Ishikawa (cell line): Measurements from ENCODE around the gene CCIN.

ENCODE experiments used
- CEBPB ChIP-seq: IDR thresholded peaks from 2 replicates; pipeline ENCODE4 v1.6.1; 2012
- CREB1 ChIP-seq: IDR thresholded peaks from 2 replicates; pipeline ENCODE4 v1.6.1; 2012; ENCODE audit warnings: low read depth
- EGR1 ChIP-seq: IDR thresholded peaks from 2 replicates; pipeline ENCODE4 v1.6.1; 2012
- EP300 ChIP-seq: IDR thresholded peaks from 2 replicates; pipeline ENCODE4 v1.6.1; 2012; ENCODE audit warnings: borderline replicate concordance
- FOXM1 ChIP-seq: IDR thresholded peaks from 2 replicates; pipeline ENCODE4 v1.6.1; 2012; ENCODE audit warnings: low read depth, borderline replicate concordance
- NFIC ChIP-seq: IDR thresholded peaks from 2 replicates; pipeline ENCODE4 v1.6.1; 2012
- RAD21 ChIP-seq: IDR thresholded peaks from 2 replicates; pipeline ENCODE4 v1.6.1; 2012; ENCODE audit warnings: low read depth
- TAF1 ChIP-seq: IDR thresholded peaks from 2 replicates; pipeline ENCODE4 v1.6.1; 2012; ENCODE audit warnings: low read depth, mild to moderate bottlenecking
- TCF12 ChIP-seq: IDR thresholded peaks from 2 replicates; pipeline ENCODE4 v1.6.1; 2012; ENCODE audit warnings: low read depth
- TEAD4 ChIP-seq: IDR thresholded peaks from 2 replicates; pipeline ENCODE4 v1.6.1; 2012
- YY1 ChIP-seq: IDR thresholded peaks from 2 replicates; pipeline ENCODE4 v1.6.1; 2012; ENCODE audit warnings: low read depth
- ZBTB7A ChIP-seq: IDR thresholded peaks from 2 replicates; pipeline ENCODE4 v1.6.1; 2012; ENCODE audit warnings: low read depth
- TF ChIP-seq, protein P1 (sequence below): IDR thresholded peaks from 2 replicates; pipeline ENCODE4 v1.6.1; 2012
- TF ChIP-seq, protein P2 (sequence below): IDR thresholded peaks from 2 replicates; pipeline ENCODE4 v1.6.1; 2012; ENCODE audit warnings: low read depth, mild to moderate bottlenecking
- TF ChIP-seq, protein P3 (sequence below): IDR thresholded peaks from 2 replicates; pipeline ENCODE4 v1.6.1; 2012

Gene CCIN

DNA sequence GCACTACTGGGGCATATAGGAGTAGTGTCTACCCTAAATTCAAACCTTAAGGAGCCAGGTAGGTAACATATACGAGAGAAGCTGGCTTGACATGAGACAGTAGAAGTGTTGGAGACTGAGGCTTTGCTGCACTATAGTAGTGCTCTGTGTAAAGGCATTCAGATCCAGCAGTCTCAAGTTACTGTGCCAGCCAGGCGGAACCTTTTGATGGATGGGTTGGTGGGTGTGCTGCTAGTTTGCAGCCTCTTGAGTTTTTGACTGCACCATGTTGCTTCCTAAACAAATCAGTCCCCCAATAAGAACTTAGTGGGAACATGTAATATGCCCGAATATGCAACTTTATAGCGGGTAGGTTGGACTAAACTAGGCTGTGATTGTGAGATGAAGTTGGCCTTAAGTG lies 23.0 kb downstream of the CCIN start:
- no peak for TF ChIP-seq FOXM1
- TF ChIP-seq ZBTB7A = no peak
- TF ChIP-seq, protein P1, sequence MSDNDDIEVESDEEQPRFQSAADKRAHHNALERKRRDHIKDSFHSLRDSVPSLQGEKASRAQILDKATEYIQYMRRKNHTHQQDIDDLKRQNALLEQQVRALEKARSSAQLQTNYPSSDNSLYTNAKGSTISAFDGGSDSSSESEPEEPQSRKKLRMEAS = no peak
- no peak for TF ChIP-seq EP300
- no peak for TF ChIP-seq NFIC
- no peak for TF ChIP-seq CREB1
- TF ChIP-seq RAD21 = no peak
- no peak for TF ChIP-seq TCF12
- no peak for TF ChIP-seq EGR1
- TF ChIP-seq, protein P2, sequence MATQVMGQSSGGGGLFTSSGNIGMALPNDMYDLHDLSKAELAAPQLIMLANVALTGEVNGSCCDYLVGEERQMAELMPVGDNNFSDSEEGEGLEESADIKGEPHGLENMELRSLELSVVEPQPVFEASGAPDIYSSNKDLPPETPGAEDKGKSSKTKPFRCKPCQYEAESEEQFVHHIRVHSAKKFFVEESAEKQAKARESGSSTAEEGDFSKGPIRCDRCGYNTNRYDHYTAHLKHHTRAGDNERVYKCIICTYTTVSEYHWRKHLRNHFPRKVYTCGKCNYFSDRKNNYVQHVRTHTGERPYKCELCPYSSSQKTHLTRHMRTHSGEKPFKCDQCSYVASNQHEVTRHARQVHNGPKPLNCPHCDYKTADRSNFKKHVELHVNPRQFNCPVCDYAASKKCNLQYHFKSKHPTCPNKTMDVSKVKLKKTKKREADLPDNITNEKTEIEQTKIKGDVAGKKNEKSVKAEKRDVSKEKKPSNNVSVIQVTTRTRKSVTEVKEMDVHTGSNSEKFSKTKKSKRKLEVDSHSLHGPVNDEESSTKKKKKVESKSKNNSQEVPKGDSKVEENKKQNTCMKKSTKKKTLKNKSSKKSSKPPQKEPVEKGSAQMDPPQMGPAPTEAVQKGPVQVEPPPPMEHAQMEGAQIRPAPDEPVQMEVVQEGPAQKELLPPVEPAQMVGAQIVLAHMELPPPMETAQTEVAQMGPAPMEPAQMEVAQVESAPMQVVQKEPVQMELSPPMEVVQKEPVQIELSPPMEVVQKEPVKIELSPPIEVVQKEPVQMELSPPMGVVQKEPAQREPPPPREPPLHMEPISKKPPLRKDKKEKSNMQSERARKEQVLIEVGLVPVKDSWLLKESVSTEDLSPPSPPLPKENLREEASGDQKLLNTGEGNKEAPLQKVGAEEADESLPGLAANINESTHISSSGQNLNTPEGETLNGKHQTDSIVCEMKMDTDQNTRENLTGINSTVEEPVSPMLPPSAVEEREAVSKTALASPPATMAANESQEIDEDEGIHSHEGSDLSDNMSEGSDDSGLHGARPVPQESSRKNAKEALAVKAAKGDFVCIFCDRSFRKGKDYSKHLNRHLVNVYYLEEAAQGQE = no peak
- no peak for TF ChIP-seq CEBPB
- TF ChIP-seq, protein P3, sequence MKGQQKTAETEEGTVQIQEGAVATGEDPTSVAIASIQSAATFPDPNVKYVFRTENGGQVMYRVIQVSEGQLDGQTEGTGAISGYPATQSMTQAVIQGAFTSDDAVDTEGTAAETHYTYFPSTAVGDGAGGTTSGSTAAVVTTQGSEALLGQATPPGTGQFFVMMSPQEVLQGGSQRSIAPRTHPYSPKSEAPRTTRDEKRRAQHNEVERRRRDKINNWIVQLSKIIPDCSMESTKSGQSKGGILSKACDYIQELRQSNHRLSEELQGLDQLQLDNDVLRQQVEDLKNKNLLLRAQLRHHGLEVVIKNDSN = no peak
- TF ChIP-seq YY1 = no peak
- no peak for TF ChIP-seq TEAD4
- no peak for TF ChIP-seq TAF1

DNA sequence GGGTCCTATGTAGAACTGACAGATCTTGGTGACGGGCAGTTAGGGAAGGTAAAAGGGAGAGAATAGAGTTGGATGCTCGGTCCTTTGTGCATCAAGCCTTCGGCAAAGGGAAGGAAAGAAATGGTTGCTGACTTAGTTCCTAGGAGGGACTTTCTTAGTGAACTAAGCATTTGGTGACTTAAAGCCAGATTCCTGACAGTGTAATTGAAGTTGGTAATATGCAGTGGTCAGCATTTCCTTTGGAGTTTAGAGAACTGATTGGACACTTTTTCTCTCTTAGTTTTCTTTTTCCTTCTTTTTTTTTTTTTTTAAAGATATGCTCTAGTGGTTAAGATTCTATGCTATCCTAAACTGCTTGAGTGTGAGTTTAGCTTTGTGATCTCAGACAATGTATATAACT lies 23.8 kb downstream of the CCIN start:
- TF ChIP-seq YY1 (no peak), ZBTB7A (no peak), NFIC (no peak), RAD21 (no peak)
- TF ChIP-seq, protein P3 = no peak
- TF ChIP-seq, protein P2 = no peak

DNA sequence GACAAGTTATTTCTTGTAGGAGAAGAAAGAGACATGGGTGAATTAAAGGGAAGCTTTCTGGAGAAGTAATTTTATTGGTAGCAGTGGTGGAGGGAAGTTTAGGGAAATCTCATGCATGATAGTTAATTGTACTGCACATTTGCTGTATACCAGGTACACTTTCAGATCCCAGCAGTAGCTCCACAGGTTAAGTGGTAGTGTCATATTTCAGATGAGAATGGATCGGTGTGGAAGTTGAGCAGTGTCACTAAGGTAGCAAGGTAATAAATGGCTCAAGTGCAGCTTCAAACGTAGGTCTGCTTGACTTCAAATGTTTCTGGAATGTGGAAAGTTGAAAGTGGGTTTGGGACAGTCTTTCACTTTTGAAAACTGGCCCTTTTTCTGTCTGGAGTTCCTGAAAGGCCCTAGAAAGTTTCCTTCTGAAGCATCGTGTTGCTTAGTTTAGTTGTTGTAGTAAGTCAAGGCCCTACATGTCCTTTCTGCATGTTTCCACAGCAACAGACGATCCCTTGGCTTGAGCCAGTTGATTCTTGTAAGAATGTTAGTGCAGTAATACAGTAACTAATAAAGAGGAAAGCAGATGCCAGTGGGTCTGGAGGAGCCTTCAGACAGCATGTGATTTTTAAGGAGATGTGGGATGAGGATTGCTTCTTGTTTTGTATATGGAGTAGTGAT lies 25.3 kb downstream of the CCIN start:
- no peak for TF ChIP-seq NFIC
- no peak for TF ChIP-seq TCF12
- TF ChIP-seq FOXM1 = no peak

DNA sequence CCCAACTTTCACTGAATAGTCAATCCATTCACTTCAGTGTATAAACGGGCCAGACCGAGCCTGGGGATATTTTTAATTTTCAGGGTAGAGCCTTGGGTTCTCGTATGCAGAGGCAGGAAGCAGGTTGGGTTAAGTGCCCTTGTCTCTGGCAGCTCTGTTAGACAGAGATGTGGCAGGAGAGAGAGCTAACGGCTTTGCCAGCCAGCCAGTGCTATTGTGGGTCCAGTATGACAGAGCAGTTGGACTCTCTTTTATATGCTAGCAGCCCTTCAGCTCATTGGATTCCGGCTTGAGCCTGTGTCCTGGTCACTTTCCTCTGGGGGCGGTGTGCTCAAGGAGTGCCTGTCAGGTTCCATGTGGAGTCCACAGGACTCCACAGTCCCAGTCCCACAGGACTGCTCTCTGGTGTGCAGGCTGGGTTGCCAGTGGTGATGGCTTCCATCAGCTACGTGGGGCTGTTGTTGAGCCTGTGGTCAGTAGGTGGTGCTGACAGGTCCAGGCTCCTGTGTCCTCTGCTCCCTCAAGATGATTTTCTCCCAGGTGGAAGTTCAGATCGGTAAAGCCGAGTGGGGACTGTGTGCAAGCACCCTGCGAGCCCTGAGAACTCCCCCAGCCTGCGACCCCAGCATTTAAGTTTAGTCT lies 35.8 kb downstream of the CCIN start:
- TF ChIP-seq, protein P2 = no peak
- TF ChIP-seq TAF1 (no peak), ZBTB7A (no peak), TEAD4 (no peak), CEBPB (no peak), FOXM1 (no peak), CREB1 (no peak), NFIC (no peak), YY1 (no peak), EP300 (no peak), EGR1 (no peak), TCF12 (no peak), RAD21 (no peak)
- TF ChIP-seq, protein P3 = no peak
- TF ChIP-seq, protein P1 = no peak
